Chondrocyte (in vitro differentiated cells): ENCODE results near the gene VIT. TPM values are rescaled to one million over a fixed set of nuclear protein-coding genes. Genes with fewer than 3 reads are reported as not detected.

Experiments used
- DNase-seq: peaks from one replicate; pipeline ENCODE4 v3.0.0; 2021; ENCODE audit warnings: mixed read lengths, low spot score
- H3K27ac Mint-ChIP-seq: one replicate; pipeline ENCODE4 v1.8.0; 2021; ENCODE audit warnings: mild to moderate bottlenecking, moderate library complexity, mixed read lengths; ENCODE audit not compliant: unreplicated experiment
- H3K27me3 Mint-ChIP-seq: 2 replicates; pipeline ENCODE4 v1.8.0; 2021; ENCODE audit warnings: low read depth, mixed read lengths
- H3K36me3 Mint-ChIP-seq: 2 replicates; pipeline ENCODE4 v1.8.0; 2021; ENCODE audit warnings: low read depth, mixed read lengths
- H3K4me1 Mint-ChIP-seq: 2 replicates; pipeline ENCODE4 v1.8.0; 2021; ENCODE audit warnings: low read depth, mild to moderate bottlenecking, mixed read lengths
- H3K4me3 Mint-ChIP-seq: one replicate; pipeline ENCODE4 v1.8.0; 2021; ENCODE audit warnings: mild to moderate bottlenecking, moderate library complexity, mixed read lengths; ENCODE audit not compliant: unreplicated experiment
- H3K9me3 Mint-ChIP-seq: 2 replicates; pipeline ENCODE4 v1.8.0; 2021; ENCODE audit warnings: low read depth, mixed read lengths
- CTCF ChIP-seq: fragments of 200-600 bp; sonication (generic); IDR thresholded peaks from 2 replicates; pipeline ENCODE4 v1.5.0; 2021; ENCODE audit warnings: antibody characterized with exemption, mild to moderate bottlenecking, moderate library complexity
- total RNA-seq: library from RNA; stranded (reverse); gene quantifications from 3 replicates; pipeline ENCODE4 v1.2.1, GENCODE V29; 2021

VIT gene
- total RNA-seq, 1 donor from 2014 or later = 0.15 TPM

GRCh38 chr2:36748166-36748565 is 51.7 kb downstream of the VIT start:
- Mint-ChIP-seq H3K9me3 (peaks cover 16% of the 10 kb centered on the region), H3K4me1 (peaks cover 10% of the 10 kb centered on the region), H3K27me3 (no peaks in the 10 kb centered on the region), H3K27ac (no peak overlapping the region), H3K36me3 (peaks cover 4% of the 10 kb centered on the region), H3K4me3 (no peak overlapping the region)
- TF ChIP-seq CTCF = no peak
- no peak for DNase-seq

- H3K9me3 Mint-ChIP-seq = peaks cover 9% of the 10 kb centered on the region
- peaks cover 19% of the 10 kb centered on the region for H3K4me1 Mint-ChIP-seq
- no peak overlapping the region for H3K27ac Mint-ChIP-seq
- no peak for TF ChIP-seq CTCF
- no peak for DNase-seq
- H3K27me3 Mint-ChIP-seq = no peaks in the 10 kb centered on the region
- H3K36me3 Mint-ChIP-seq = peaks cover 4% of the 10 kb centered on the region
- no peak overlapping the region for H3K4me3 Mint-ChIP-seq
These were observed 53.6 kb downstream of the VIT start for GRCh38 chr2:36750101-36750500.

GRCh38 chr2:36753706-36754221 is 57.3 kb downstream of the VIT start:
- Mint-ChIP-seq H3K9me3 (no peaks in the 10 kb centered on the region), H3K36me3 (no peaks in the 10 kb centered on the region), H3K27ac (no peak overlapping the region), H3K4me1 (peaks cover 11% of the 10 kb centered on the region), H3K27me3 (no peaks in the 10 kb centered on the region), H3K4me3 (no peak overlapping the region)
- no peak for DNase-seq
- TF ChIP-seq CTCF = no peak

GRCh38 chr2:36754578-36754977 is 58.1 kb downstream of the VIT start:
- Mint-ChIP-seq H3K9me3 (no peaks in the 10 kb centered on the region), H3K4me3 (no peak overlapping the region), H3K27me3 (no peaks in the 10 kb centered on the region), H3K4me1 (peaks cover 9% of the 10 kb centered on the region), H3K27ac (no peak overlapping the region), H3K36me3 (no peaks in the 10 kb centered on the region)
- TF ChIP-seq CTCF = no peak
- no peak for DNase-seq

GRCh38 chr2:36756438-36756837 is 59.9 kb downstream of the VIT start:
- H3K27me3 Mint-ChIP-seq = no peaks in the 10 kb centered on the region
- no peak for TF ChIP-seq CTCF
- no peaks in the 10 kb centered on the region for H3K36me3 Mint-ChIP-seq
- no peak for DNase-seq
- H3K27ac Mint-ChIP-seq = no peak overlapping the region
- no peaks in the 10 kb centered on the region for H3K9me3 Mint-ChIP-seq
- no peak overlapping the region for H3K4me3 Mint-ChIP-seq
- H3K4me1 Mint-ChIP-seq = peaks cover 9% of the 10 kb centered on the region
